Stimulated activated CD8-positive, alpha-beta memory T cell treated with anti-CD3 and anti-CD28 coated beads, Interleukin-7, amount 100 ng/mL, for 1 hour (primary cell): Measurements from ENCODE around the gene FBH1.
"Not testable (repeated sequence)": the region's sequence is repeated elsewhere in the genome, so short reads cannot be mapped to it uniquely, and the experiment has no call there.

ENCODE experiments used
- DNase-seq, 2 donors: peaks; one replicate each; pipeline ENCODE4 v3.0.0-alpha.2; 2020; ENCODE audit warnings: low read depth in 2 of 2

FBH1 gene

GRCh38 chr10:5941579-5941978 lies 51.5 kb downstream of the FBH1 start:
- DNase-seq = no peak

GRCh38 chr10:5942001-5942400 lies 52.0 kb downstream of the FBH1 start:
- no peak for DNase-seq

GRCh38 chr10:5942474-5942873 lies 52.4 kb downstream of the FBH1 start:
- no peak for DNase-seq

GRCh38 chr10:5943536-5943935 lies 53.5 kb downstream of the FBH1 start:
- no peak for DNase-seq

- DNase-seq = no peak
Observed at GRCh38 chr10:5944389-5945189, 54.5 kb downstream of the FBH1 start.

- no peak for DNase-seq
Observed at GRCh38 chr10:5945190-5945509, 55.1 kb downstream of the FBH1 start.

GRCh38 chr10:5945561-5946418 lies 55.7 kb downstream of the FBH1 start:
- no peak for DNase-seq

GRCh38 chr10:5946419-5946775 lies 56.4 kb downstream of the FBH1 start:
- DNase-seq = not testable (repeated sequence)

GRCh38 chr10:5946786-5947185 lies 56.7 kb downstream of the FBH1 start:
- DNase-seq = no peak

GRCh38 chr10:5947471-5948207 lies 57.6 kb downstream of the FBH1 start:
- no peak for DNase-seq

GRCh38 chr10:5948208-5948585 lies 58.2 kb downstream of the FBH1 start:
- no peak for DNase-seq

- DNase-seq = no peak
Observed at GRCh38 chr10:5949009-5949759, 59.1 kb downstream of the FBH1 start.

GRCh38 chr10:5951167-5951711 lies 61.2 kb downstream of the FBH1 start:
- no peak for DNase-seq

- no peak for DNase-seq
Observed at GRCh38 chr10:5951721-5952407, 61.8 kb downstream of the FBH1 start.

GRCh38 chr10:5952731-5953385 lies 62.8 kb downstream of the FBH1 start:
- DNase-seq = no peak

- no peak for DNase-seq
Observed at GRCh38 chr10:5953676-5954075, 63.6 kb downstream of the FBH1 start.

- no peak for DNase-seq
Observed at GRCh38 chr10:5956146-5956936, 66.3 kb downstream of the FBH1 start.

- no peak for DNase-seq
Observed at GRCh38 chr10:5958077-5958476, 68.0 kb downstream of the FBH1 start.

GRCh38 chr10:5958675-5959074 lies 68.6 kb downstream of the FBH1 start:
- DNase-seq = no peak

- no peak for DNase-seq
Observed at GRCh38 chr10:5959142-5959541, 69.1 kb downstream of the FBH1 start.
